Measurements from ENCODE around the gene CRHR1. TPM values are rescaled to one million over a fixed set of nuclear protein-coding genes. Genes with fewer than 3 reads are reported as not detected.
"Not testable (repeated sequence)": the region's sequence is repeated elsewhere in the genome, so short reads cannot be mapped to it uniquely, and the experiment has no call there.

The CRHR1 gene
- total and polyA plus RNA-seq, 10 of the 15 experiments (the other 5 are each of a cell fraction or from before 2014, with no cell fraction given): 0.08 TPM; not detected in 9

- no peak for TF ChIP-seq HSF1 (IDR thresholded peaks at IDR 0.05; ENCODE audit: low read depth, low read length)
- no peak for TF ChIP-seq MEF2A (IDR thresholded peaks at IDR 0.05; ENCODE audit: insufficient read depth, low read depth, low read length)
- no peak for TF ChIP-seq RFX5 (IDR thresholded peaks at IDR 0.05; ENCODE audit: low read depth, low read length)
- TF ChIP-seq POLR2A (IDR thresholded peaks at IDR 0.05; ENCODE audit: low read depth, low read length): no peak
- no peak for TF ChIP-seq KDM1A (IDR thresholded peaks at IDR 0.05; ENCODE audit: borderline replicate concordance)
- TF ChIP-seq ELK1 (IDR thresholded peaks at IDR 0.05; ENCODE audit: low read depth, low read length): no peak
- TF ChIP-seq KLF5 (IDR thresholded peaks at IDR 0.05; ENCODE audit: partially characterized antibody): no peak
- no peak for TF ChIP-seq ASH2L (IDR thresholded peaks at IDR 0.05; ENCODE audit: borderline replicate concordance, low read depth)
- no peak for TF ChIP-seq PAX5 (IDR thresholded peaks at IDR 0.05; ENCODE audit: borderline replicate concordance, low read depth, low read length)
These were observed 77.0 kb downstream of the CRHR1 start (continued) for GRCh38 chr17:45861165-45861564.

- H3K4me2 ChIP-seq (ENCODE audit: control insufficient read depth, insufficient read depth); H3K27me3 ChIP-seq (replicated peaks in 1 of 2; ENCODE audit: control insufficient read depth in 2 of 2, insufficient read depth in 2 of 2, low read length in 1 of 2); H3K36me3 ChIP-seq (ENCODE audit: control insufficient read depth in 2 of 2, insufficient read depth in 2 of 2, low read length in 1 of 2); H3K4me1 ChIP-seq (ENCODE audit: control insufficient read depth, insufficient read depth, low read length); H3K4me3 ChIP-seq; intact Hi-C loops (cut with micrococcal nuclease; ENCODE audit: unreplicated experiment); H3K9me3 ChIP-seq (replicated peaks; ENCODE audit: control insufficient read depth, insufficient read depth, low read length); RAD21 ChIA-PET (ENCODE audit: unreplicated experiment); BruUV-seq (replicated peaks); H3K79me2 ChIP-seq (ENCODE audit: control insufficient read depth, insufficient read depth, low read length); H4K20me1 ChIP-seq (ENCODE audit: control insufficient read depth, insufficient read depth); SMC1A ChIA-PET (ENCODE audit: uncharacterized antibody, unreplicated experiment); DNase-seq (ENCODE audit: low read depth, low spot score); in situ Hi-C loops (cut with MboI); FAIRE-seq; H3K27ac ChIP-seq (ENCODE audit: control insufficient read depth, insufficient read depth); H2AFZ ChIP-seq (ENCODE audit: control insufficient read depth, low read depth, low read length); H3K9ac ChIP-seq (ENCODE audit: control insufficient read depth, insufficient read depth, low read length); ATAC-seq; POLR2A ChIA-PET: not testable (repeated sequence)
- WGBS (ENCODE audit: insufficient coverage, insufficient replicate concordance, low lambda C conversion rate, missing lambda C conversion rate): 63% methylated on average over 9 of the region's 9 CpGs
- CTCF ChIA-PET: interaction anchor here (1.2 kb wide), 1 partner anchor 10 kb away, joined by 4 read pairs; no protein-coding TSS in a partner anchor
These were observed 78.0 kb downstream of the CRHR1 start for GRCh38 chr17:45862127-45862526.

All from GM12878 (cell line).